ENCODE data around the gene TMED8.

DNA sequence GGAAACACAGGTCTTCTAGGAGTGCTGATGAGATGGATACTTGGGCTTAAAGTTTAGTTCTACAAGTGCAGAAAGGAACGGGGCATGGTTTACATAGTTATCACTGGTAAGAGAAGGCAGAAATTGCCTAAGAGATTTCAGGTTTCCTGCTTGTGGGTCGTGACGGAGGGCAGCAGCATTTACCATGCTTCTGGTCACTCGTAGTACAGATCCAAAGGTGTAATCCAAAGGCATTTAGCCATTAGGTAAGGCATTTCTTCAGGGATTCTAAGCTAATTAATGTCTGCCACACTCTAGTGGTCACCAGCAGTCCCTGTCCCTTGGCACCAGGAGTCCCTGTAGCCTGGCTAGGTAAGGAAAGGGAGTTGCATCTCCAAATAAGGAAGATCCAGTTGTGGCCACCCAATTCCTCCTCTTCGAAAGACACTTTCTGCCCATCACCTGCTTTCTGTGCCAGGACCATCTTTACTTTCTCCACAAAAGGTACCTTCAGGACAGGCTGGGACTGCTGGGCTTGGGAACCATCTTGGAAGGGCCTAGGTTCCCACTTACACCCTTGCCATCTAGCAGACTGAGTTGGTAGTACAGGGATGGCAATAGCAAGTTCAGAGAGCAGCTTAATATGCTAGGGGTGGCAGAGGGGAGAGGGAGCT lies 54.5 kb downstream of the TMED8 start:
- TF ChIP-seq CTCF (conservative IDR thresholded peaks at IDR 0.05; ENCODE audit: low read depth, low read length) (no peak), EZH2 (IDR thresholded peaks at IDR 0.05; ENCODE audit: borderline replicate concordance, low read depth, low read length, poor library complexity, severe bottlenecking) (no peak)
